Activated CD4-positive, alpha-beta T cell treated with anti-CD3 and anti-CD28 coated beads for 48 hours (primary cell): Measurements from ENCODE around the gene TMEM218.

Source experiments
- DNase-seq: peaks from one replicate; pipeline ENCODE4 v3.0.0-alpha.2; 2020

The TMEM218 gene

DNA sequence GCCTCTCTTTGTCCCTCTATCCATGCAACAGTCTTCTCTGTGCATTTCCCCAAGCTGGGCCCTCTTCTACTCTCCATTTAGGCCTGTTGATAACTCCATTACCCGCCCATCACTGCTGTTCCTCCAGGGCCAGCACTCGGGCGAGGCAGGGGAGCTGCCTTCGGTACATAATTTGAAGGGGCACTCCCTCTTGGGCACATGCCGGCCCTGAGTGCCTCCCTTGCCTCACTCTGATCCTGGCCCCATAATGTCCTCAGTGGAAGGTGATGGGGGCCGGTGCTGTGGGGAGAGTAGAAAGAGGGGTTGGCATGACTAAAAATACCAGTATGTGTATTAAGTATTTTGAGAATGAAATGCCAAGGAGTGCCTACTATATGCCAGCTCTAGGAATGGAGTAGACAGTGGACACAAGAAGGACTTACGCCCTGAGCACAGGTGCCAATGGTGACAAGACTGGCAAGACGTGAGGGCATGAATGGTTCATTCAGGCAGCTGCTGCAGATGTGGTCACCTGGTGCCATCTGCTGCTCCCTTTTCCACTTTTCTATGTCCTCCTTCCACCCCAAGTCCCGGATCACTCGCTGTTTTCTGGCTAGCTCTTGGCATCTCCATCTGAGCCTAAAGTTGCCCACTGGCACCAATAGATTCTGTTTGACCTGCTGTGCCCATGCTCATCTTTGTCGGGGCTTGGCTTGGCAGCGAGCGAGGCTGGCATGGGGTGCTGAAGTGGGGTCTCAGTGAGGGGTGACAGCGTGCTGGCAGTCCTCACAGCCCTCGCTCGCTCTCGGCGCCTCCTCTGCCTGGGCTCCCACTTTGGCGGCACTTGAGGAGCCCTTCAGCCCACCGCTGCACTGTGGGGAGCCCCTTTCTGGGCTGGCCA is 22.6 kb downstream of the TMEM218 start:
- DNase-seq: no peak

DNA sequence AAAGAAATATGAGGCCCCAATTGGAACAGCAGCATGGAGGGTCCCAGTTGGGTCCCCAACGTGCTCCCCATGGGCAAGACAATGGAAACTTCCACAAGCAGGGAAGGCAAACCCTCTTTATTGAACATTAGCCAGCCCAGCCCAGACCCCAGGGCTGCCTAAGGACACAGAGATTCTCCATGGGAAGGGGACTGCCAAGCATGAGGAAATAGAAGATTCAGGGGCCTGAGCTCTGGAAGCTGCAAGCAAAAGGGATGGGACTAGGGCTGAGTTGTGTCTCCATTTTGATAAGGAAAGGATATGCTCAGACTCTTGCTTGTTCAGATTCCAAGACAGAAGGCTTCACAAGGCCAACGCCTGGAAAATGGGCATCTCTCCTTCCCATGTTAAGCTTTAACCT is 23.3 kb downstream of the TMEM218 start:
- no peak for DNase-seq

GRCh38 chr11:125086633-125087296 is 24.7 kb downstream of the TMEM218 start:
- DNase-seq: no peak

GRCh38 chr11:125085301-125086081 is 25.9 kb downstream of the TMEM218 start:
- no peak for DNase-seq

GRCh38 chr11:125084761-125085231 is 26.6 kb downstream of the TMEM218 start:
- DNase-seq: no peak

DNA sequence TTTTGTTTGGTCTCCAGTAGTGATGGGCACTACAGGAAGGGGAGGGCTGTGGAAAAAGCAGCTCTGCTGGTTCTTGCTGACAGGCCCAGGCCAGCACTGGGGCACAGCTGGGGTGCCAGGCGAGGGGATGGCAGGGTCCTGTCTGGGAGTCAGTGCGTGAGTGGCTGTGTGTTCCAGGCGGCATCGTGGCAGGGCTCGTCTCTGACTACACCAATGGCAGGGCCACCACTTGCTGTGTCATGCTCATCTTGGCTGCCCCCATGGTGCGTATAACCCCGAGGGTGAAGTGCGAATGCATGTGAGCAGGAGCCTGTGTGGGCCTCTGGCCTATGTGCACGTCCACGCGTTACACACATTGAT is 27.4 kb downstream of the TMEM218 start:
- DNase-seq: no peak

GRCh38 chr11:125083312-125084056 is 27.9 kb downstream of the TMEM218 start:
- no peak for DNase-seq

GRCh38 chr11:125082611-125083311 is 28.7 kb downstream of the TMEM218 start:
- no peak for DNase-seq

DNA sequence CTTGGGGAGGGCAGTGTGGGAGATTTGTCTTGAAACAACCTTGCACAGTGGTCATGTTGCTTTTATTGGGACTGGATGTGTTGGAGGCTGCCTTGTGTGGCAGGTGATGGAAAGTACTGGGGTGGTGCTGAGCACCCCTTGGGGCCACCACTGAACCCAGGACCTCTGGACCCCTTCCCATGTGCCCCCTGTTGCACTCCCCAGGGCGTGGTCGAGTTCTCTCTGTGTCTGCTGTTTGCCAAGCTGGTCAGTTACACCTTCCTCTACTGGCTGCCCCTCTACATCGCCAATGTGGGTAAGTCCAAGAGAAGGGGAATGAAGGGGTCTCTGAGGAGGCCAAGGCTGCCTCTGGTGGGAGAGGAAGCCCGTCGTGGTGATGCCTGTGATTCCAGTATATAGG is 29.4 kb downstream of the TMEM218 start:
- no peak for DNase-seq

DNA sequence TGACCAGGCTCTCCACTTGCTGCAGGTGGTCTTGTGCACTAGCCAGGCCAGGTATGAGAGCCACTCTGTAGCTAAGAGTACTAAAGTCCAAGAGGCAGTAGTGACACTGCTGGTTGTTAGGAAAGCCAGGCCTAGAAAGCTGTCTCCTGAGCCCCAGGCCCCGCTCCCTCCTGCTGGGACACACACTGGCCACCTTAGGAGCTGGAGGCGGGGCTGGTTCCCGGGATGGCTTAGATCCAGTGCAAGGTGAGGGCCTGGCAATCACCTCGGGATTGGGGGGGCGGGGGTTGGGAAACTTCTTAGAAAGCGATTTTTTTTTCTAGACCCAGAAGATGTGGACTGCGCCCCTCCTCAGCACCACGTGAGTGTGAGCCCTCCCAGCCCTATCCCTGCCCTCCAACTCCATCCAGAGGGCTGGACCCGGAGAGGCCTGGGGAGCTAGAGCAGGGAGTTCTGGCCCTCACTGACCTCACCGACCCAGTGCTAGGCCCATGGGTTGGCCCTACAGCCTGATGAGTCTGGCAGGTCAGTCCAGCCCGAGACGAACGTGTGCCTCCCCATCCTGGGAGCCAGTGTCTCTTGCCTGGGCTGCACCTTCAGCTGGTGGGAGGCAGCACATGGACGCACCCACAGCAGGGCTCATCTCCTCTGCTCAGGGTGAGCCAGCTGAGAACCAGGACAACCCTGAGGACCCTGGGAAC is 30.2 kb downstream of the TMEM218 start:
- no peak for DNase-seq

DNA sequence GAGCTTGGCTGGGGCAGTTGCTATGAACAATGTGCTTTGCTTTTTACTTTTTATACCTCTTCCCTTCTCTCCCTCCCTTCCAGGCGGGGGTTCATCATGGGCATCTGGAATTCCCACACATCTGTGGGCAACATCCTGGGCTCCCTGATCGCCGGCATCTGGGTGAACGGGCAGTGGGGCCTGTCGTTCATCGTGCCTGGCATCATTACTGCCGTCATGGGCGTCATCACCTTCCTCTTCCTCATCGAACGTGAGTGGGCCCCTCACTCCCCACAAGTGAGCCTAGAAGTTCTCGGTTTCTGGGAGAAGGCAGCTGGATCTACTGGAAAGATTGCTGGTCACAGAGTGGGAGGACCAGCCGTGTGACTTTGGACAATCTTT is 30.9 kb downstream of the TMEM218 start:
- no peak for DNase-seq

- DNase-seq: no peak
These were observed 31.4 kb downstream of the TMEM218 start for GRCh38 chr11:125079878-125080530.

DNA sequence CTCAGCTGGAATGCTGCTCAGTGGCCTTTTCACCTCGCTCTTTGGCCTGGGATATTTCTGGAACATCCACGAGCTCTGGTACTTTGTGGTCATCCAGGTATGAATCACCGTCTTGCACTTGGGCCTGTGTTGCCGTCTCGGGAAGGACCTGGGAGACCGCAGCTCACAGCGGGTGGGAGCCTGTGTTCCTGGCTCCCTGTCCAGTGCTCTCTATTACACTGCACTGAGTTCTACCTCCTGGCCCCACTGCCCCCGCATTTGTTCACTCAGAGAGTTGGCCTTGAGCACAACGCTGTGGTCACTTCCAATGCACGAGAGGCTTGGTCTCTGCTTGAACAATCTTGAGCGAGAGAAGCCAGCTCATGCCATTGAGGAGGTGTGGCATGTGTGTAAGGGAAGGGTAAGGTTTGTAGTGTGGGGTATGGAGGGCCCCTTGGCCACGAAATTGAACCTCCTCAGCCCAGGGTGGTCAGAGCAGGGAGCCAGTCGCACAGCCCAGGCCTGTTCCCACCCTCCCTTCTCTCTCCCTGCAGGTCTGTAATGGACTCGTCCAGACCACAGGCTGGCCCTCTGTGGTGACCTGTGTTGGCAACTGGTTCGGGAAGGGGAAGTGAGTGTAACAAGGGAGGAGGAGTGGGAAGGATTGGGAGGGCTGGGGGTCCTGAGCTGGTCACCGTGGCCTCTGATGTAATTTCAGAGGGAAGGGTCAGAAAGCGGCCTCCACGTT is 32.1 kb downstream of the TMEM218 start:
- no peak for DNase-seq

- DNase-seq: no peak
These were observed 32.8 kb downstream of the TMEM218 start for GRCh38 chr11:125078516-125079140.

GRCh38 chr11:125078016-125078415 is 33.4 kb downstream of the TMEM218 start:
- no peak for DNase-seq

DNA sequence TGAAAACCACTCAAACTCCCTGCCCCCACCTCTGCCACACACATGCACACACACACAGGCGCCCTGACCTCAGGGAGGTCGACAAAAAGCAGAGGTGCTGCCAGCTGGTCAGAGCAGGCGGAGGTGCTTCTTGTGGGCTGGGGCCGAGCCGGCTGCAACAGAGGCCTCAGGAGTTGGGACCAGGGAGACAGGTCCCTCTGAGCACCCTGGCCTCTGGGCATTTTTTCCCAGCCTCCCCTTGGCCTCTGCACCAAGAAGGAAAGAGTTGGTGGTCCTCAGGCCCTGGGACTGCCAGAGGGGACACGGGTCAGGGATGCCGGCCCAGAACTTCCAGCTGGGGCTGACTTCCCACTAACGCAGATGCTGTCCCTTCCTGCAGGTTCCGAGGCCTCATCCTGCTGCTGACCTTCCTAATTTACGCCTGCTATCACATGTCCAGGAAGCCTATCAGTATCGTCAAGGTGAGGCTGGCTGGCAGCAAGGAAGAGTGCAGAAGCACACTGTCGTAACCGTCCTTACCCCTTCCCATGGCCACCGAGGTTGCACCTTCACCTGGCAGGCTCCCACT is 35.0 kb downstream of the TMEM218 start:
- DNase-seq: no peak

GRCh38 chr11:125075900-125076317 is 35.5 kb downstream of the TMEM218 start:
- no peak for DNase-seq

DNA sequence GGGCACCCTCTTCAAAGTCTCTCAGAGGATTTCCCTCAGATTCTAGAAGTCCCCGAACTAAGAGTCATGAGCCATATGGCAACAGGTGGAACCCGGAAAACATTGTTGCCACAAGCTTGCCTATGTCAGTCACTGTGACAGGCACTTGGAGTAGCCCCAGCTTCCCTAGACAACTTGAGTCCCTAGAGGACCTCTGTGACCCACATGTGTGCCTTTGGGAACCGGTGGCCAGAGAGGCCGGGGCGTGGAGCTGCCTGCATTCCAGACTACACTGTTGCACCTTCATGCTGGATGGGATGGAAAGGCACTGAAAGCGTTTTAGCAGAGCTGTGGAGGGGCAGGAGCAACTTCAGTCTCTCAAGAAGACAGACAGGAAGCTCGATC is 36.2 kb downstream of the TMEM218 start:
- DNase-seq: no peak

DNA sequence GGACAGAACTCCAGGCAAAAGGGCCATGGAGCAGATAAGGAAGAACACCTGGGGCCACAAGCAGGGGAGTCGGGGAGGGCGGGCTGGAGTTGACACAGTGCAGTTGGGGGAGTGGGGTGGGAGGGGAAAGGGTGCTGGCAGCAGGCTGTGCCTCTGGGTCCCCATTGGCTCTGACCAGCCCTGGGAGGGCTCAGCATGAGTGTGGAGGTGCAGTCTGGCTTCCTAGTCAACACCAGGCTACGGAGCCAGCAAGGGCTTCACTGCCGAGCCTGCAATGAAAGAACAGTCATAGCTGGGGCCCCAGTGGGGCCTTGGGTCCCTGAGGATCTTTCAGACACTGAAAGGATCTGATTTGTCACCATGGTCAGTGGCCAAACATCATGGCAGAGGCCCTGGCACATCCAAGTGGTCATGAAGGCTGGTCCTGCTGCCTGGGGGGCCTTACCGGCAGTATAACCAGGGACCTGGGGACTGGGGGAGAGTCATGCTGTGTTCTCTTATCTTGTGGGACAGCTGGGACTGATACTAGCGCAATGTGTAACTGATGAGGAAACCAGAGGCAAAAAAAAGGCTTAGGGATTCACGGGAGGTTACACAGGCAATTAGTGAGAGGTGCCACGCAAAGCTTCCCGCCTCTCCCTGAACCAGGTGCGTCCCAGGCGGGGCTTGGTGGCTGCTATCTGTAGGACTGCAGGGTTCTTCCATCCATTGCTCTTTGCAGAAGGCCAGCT is 36.8 kb downstream of the TMEM218 start:
- no peak for DNase-seq
